Urothelium cell line (cell line): ENCODE results near the gene CDHR5.

Source experiments
- DNase-seq: peaks from one replicate; pipeline ENCODE4 v3.0.0; 2011; ENCODE audit warnings: low spot score, mixed read lengths
- FAIRE-seq: peaks from 2 replicates; lab custom pipeline; 2011; peaks lifted over from hg19 to GRCh38; lab: Jason Lieb, UNC

The CDHR5 gene

DNA sequence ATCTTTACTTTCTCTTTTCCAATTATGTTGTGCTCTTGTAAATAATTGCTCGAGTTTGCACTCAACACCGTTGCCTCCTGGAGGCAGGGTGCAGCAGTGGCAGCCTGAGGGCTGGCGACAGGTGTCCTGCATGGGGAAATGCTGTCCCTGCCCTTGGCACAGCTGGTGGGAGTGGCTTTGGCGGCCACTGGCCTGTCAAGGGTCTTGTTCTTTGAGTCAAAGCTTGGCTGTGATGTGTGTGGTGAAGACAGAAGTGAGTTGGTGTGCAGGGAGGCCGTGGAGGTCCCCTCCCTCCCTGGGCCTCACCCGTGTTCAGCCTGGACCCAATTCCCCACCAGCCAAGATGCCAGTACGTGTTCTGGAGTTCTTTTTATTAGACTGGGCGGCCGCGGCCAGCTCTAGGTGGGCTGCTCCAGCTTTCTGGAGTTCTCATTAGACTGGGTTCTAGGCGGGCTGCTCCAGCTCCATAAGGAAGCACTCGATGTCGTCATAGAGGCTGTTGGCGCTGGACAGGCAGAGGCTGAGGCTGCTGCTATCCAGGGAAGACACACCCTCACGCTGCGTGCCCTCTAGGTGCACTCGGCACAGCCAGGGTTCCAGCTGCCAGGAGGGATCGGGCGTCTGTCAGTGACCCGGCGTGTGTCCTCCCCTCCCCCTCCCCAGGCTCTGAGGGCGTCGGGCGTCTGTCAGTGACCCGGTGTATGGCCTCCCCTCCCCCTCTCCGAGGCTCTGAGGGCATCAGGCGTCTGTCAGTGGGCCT, 12.4 kb downstream of the CDHR5 start:
- no peak for DNase-seq
- no peak for FAIRE-seq

DNA sequence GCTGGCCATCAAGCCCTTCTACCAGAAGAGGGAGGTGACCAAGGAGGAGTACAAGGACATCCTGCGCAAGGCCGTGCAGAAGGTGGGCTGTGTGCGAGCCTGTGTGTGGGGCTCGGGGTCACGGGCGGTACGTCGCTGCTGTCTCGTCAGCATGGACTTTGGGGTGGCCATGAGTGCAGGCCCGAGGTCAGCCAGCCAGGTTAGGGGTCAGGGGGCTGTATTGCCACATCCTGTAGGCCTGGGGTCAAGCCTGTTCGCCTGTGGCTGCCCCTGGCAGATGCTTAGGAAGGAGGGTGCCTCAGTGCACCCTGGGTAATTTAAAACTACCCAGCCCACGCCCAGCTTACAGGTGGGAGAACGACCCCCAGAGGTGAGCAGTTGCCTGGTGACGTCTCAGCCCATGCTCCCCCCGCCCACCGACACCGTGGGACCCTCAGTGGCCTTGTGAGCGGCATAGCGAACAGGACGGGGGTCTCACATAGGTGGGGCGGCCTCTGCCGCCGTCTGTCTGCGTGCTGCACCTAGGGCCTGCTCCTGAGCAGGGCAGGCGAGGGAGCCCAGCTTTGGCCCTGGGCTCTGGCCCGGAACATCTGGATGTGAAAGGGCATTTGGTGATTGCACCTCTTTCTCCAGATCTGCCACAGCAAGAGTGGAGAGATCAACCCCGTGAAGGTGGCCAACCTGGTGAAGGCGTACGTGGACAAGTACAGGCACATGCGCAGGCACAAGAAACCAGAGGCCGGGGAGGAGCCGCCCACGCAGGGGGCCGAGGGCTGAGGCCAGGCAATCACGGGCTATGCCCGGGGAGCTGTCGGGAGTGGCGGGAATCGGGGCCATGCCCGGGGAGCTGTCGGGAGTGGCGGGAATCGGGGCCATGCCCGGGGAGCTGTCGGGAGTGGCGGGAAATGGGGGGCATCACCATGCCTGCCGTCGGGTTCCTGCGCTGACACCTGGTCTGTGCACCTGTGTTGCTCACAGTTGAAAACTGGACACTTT, 13.5 kb downstream of the CDHR5 start:
- DNase-seq = no peak
- no peak for FAIRE-seq

DNA sequence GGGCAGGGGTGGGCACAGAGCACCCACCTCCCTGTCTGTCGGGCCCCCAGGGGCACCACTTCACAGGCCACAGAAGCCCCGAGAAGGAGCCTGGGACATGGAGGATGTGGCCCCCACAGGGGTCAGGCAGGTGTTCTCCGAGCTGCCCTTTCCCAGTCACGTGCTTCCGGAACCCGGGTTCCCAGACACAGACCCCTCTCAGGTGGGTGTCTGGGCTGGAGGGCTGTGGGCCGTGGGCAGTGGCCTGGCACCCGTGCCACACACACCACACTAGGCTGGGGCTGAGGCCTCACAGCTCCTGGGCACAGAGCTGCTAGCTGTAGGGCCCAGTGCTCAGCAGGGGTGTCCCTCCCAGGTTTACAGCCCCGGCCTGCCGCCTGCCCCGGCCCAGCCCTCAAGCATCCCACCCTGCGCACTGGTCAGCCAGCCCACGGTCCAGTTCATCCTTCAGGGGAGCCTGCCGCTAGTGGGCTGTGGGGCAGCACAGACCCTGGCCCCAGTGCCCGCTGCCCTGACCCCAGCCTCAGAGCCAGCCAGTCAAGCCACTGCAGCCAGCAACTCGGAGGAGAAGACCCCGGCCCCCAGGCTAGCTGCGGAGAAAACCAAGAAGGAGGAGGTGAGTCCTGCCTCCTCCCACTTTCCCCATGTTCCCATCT, 14.5 kb downstream of the CDHR5 start:
- DNase-seq (no peak), FAIRE-seq (no peak)

DNA sequence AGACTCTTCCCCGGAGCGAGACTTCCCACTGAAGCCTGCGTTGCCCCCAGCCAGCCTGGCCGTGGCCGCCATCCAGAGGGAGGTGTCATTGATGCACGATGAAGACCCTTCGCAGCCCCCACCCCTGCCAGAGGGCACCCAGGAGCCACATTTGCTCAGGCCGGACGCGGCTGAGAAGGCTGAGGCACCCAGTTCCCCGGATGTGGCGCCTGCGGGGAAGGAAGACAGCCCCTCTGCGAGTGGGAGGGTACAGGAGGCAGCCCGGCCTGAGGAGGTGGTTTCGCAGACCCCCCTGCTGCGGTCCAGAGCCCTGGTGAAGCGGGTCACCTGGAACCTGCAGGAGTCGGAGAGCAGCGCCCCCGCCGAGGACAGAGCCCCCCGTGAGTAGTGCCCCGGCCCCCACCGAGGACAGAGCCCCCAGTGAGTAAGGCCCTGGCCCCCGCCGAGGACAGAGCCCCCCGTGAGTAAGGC, 15.4 kb downstream of the CDHR5 start:
- no peak for FAIRE-seq
- no peak for DNase-seq

DNA sequence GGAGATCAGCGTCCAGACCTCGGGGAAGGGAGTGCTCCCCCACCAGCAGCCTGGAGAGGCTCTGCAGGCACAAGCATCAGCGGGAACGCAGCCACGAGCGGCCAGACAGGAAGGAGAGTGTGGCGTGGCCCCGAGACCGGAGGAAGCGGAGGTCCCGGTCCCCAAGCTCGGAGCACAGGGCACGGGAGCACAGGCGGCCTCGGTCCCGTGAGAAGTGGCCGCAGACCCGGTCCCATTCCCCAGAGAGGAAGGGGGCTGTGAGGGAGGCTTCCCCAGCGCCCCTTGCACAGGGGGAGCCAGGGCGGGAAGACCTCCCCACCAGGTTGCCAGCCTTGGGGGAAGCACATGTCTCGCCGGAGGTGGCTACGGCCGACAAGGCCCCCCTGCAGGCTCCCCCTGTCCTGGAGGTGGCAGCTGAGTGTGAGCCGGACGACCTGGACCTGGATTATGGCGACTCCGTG, 15.9 kb downstream of the CDHR5 start:
- DNase-seq (no peak), FAIRE-seq (no peak)

DNA sequence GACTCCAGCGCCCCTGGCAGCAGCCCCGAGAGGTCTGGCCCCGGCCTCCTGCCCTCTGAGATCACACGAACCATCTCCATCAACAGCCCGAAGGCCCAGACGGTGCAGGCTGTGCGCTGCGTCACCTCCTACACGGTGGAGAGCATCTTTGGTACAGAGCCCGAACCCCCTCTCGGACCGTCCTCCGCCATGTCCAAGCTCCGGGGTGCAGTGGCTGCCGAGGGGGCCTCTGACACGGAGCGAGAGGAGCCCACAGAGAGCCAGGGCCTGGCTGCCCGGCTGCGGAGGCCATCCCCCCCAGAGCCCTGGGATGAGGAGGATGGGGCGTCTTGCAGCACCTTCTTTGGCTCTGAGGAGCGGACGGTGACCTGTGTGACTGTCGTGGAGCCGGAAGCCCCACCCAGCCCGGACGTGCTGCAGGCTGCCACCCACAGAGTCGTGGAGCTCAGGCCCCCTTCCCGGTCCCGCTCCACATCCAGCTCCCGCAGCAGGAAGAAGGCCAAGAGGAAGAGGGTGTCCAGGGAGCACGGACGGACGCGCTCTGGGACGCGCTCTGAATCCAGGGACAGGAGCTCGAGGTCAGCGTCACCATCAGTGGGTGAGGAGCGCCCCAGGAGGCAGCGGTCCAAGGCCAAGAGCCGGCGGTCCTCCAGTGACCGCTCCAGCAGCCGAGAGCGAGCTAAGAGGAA, 16.6 kb downstream of the CDHR5 start:
- DNase-seq (no peak), FAIRE-seq (no peak)

DNA sequence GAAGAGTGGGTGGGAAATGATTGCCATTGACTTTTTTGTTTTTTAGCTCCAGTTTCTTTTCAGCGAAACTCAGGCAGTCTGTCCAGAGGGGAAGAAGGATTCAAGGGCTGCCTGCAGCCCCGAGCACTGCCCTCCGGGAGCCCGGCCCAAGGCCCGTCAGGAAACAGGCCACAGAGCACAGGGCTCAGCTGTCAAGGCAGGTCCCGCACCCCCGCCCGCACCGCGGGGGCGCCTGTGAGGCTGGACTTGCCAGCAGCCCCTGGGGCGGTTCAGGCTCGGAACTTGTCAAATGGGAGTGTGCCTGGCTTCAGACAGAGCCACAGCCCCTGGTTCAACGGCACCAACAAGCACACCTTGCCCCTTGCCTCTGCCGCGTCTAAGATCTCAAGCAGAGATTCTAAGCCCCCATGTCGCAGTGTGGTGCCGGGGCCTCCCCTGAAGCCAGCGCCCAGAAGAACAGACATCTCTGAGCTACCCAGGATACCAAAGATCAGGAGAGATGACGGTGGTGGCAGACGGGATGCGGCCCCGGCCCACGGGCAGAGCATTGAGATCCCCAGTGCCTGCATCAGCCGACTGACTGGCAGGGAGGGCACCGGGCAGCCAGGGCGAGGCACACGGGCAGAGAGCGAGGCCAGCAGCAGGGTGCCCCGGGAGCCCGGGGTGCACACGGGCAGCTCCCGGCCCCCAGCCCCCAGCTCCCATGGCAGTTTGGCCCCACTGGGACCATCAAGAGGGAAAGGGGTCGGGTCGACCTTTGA, 17.6 kb downstream of the CDHR5 start:
- no peak for FAIRE-seq
- no peak for DNase-seq

DNA sequence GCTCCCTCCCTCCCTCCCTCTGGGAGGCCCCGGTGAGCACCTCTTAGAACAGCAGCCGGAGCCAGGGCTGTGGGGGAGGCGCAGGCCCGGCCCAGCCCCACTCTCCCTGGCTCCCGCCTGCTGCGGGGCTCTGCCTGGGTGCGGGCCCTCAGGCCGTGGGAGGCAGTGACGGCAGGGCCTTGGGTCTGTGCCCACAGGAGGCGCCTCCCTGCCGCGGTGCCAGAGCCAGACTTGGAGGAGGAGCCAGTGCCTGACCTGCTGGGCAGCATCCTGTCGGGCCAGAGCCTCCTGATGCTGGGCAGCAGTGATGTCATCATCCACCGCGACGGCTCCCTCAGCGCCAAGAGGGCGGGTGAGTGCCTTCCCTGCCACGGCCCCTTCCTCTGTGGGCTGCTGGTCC, 18.5 kb downstream of the CDHR5 start:
- DNase-seq (no peak), FAIRE-seq (no peak)

DNA sequence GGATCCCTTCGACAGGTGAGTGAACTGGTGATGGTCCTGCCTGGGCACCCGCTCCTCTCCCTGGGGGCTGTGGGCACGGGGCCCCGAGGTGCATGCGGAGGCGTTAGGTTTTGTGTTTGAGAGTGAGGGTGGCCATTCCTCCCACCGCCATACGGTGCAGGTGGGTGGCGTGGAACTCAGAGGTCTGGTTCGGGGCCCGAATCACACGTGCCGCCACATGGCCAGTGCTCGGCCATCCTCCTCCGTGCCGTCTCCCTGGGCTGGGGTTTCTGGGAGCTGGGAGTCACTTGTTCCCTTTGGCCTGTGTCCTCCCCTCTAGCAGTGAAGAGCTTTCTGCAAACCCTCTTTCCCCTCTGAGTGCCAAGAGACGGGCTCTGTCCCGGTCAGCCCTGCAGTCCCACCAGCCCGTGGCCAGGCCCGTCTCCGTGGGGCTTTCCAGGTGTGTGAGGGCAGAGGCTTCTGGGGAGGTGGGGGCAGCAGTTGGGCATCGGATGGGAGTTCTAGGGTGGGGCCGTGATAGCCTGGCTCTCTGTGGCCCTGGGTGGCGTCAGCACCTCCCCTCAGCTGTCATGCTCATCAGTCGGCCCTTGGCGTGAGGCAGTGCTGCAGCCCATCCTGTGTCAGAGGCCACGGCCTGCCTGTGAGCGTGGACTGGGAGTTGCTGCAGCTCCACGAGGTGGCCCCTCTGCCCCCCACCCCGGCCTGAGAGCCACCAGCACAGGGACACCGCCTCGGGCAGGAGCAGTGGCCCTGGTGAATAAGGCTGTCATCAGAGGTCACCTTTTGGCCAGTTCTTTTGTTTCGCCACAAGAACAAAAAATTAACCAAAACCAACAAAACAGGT, 19.2 kb downstream of the CDHR5 start:
- no peak for DNase-seq
- FAIRE-seq = no peak

DNA sequence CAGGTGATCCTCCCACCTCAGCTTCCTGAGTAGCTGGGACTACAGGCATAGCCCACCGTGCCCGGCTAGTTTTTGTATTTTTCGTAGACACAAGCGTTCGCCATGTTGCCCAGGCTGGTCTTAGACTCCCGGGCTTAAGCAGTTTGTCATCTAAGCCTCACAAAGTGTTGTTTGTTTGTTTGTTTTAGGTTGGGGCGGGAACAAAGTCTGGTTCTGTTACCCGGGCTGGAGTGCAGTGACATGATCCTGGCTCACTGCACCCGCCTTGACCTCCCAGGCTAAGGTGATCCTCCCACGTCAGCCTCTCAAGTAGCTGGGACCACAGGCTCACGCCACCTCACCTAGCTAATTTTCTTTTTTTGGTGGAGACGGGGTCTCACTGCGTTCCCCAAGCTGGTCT, 21.6 kb downstream of the CDHR5 start:
- FAIRE-seq = no peak
- DNase-seq = no peak

DNA sequence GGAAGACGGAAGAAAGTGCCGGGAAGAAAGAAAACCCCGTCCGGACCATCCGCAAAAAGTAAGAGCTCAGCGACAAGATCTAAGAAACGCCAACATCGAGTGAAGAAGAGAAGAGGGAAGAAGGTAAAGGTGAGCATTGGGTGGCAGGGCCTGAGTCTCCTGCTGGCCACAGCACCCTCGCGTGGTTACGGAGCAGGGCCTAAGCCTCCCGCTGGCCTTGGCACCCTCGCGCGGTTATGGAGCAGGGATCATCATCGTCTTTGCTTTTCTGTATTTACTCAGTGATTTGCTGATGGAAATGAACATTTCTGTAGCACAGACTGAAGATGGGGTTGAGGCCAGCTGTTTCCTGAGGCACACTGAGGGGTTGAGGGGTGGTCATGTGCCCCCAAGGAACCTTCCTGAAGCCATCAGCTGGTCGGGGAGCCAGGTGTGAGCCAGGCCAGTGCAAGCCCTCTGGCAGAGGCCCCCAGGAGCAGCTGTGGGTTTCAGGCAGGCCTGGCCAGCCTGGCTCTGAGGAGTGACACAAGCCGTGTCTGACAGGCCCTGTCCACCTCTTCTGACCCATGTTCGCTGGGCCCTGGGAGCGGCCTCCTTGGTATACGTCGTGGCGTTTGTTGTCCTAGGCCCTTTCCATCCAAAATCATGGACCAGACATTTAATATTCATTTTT, 23.0 kb downstream of the CDHR5 start:
- FAIRE-seq (no peak), DNase-seq (no peak)

DNA sequence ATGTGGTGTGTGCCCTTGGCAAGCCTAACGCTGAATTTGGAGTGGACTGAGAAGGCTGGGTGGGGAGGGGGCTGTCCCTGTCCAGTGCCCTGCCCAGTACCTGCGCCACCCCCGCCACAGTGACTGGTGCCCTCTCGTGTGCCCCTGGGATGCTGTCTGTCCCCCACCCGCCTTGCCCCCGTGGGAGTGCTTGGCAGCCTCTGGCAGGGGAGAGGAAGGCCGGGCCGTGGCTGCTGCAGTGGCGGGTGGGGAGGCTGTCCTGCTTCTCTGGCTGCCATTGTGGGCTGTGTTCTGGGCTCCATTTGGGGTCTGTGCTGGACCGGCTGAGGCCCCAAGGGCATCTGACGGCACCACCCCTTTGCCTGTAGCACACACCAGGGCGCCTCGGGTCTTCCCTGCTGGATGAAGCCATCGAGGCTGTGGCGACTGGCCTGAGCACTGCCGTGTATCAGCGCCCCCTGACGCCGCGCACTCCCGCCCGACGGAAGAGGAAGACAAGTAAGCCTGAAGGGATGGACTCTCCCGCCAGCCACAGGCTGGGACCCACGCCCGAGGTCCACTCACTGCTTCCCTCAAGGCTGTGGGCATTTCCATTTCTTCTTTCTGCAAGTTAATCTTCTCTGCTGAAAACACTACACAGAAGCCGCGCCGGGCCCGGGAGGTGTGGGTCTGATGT, 26.6 kb downstream of the CDHR5 start:
- no peak for FAIRE-seq
- no peak for DNase-seq

DNA sequence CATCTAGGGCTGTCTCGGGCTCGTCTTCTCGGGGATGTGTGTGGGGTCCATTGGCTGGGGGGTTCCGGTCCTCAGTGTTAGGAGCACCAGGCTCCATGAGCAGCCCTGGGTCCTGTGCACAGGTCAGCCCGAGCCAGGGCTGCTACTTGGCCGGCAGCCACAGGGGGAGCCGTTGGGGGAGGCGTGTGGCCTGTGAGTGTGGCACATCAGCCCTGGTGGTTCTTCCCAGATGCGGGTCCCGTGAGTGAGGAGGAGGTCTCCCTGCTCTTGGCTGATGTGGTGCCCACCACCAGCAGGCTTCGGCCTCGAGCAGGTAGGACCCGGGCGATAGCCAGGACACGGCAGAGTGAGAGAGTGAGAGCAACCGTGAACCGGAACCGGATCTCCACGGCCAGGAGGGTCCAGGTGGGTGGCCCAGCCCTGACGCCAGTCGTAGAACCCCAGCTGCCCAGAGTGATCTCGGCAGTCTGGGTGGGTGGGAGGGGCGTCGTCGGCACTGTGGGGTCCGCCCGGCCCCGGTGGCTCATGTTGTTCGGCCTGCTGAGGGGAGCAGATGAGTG, 27.5 kb downstream of the CDHR5 start:
- FAIRE-seq (no peak), DNase-seq (no peak)

DNA sequence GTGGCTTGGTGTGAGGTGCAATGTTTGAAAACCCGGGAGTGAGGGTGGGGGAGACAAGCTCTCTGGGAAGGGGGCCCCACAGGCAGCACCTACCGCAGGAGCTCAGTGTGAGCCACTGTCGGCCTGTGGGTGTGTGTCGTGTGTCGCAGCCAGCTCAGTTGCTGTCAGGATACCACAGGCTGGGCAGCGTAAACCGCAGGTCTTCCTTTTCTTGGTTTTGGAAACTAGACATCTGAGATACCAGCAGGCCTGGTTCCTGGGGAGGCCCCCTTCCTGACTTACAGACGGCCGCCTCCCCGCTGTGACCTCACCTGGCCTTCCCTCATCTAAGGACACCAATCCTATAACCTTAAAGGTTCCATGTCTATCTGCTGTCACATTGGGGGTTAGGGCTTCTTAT, 28.4 kb downstream of the CDHR5 start:
- no peak for FAIRE-seq
- DNase-seq = no peak

DNA sequence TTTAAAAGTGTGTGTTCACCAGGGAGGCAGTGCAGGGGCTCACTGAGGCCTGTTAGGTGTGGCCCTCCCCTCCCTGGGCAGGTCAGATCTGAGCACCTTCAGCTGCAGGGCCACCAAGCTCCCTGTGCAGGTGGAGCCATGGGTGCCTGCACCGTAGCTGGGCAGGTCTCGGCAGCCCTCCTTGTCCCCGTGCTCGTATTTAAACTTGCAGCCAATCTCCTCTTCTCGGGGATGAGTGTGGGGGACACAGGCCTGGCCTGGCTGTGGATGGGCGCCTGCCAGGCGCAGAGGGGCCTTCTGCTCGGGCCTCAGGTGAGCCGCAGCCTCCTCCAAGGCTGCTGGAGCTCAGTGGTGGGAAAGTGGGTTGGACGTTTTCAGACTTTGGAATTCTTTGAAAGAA, 29.4 kb downstream of the CDHR5 start:
- no peak for FAIRE-seq
- DNase-seq = no peak

DNA sequence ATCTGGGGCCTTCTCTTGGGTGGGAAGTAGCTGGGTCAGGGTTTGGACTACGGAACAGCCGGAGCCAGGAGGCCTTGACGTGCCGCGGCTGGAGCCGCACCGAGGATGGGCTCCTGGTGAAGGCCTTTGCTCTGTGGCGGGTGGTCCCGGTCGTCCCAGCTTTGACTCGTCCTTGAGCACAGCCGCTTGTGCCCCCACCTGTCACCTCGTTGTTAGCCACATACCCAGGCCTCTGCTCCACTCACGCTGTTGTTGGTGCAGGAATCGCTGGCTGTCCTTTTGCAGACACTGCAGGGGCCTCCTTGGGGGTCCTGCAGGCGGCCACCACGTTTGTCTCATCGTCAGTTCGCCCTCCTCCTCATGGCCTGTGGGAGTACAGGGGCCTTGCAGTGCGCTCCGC, 31.4 kb downstream of the CDHR5 start:
- no peak for FAIRE-seq
- DNase-seq = no peak

DNA sequence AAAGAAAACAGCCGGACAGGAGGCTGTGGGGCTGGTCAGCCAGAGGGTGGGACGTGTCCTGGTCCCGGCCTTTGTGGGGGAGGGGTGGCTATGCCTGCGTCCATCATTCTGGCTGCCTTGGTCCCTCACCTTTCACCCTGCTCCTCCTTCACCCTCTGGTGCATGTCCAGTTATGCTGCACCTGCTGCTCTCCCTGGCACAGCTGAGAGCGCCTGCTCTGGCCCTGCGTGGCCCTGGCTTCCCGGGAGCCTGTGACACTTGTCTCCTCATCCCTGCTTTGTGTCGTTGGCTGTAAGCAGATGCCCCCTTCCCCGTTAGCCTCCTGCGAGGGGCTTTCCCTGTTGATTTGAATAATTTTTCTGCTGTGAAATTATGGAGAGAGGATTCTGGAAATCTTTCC, 31.8 kb downstream of the CDHR5 start:
- DNase-seq (no peak), FAIRE-seq (no peak)

DNA sequence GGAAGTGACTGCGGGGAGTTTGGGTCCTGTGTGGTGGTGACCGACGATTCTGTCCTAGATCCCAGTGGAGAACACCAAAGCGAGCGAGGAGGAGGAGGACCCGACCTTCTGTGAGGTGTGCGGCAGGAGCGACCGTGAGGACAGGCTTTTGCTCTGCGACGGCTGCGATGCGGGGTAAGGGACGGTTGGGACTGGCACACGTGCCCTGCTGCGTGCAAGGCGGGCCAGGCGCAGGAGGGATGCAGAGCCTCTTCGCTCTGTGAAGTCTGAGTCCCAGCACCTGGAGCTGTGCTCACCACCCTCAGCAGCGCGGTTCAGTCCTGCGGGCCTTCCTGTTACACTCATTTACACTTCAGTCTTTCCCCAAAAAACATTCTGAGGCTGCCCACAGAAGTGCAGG, 32.3 kb downstream of the CDHR5 start:
- DNase-seq (no peak), FAIRE-seq (no peak)
